ENCODE results near the gene IGFLR1.
A peak's percentile ranks its signal among the peaks of the same experiment; 100 is the strongest.

Gene IGFLR1

DNA sequence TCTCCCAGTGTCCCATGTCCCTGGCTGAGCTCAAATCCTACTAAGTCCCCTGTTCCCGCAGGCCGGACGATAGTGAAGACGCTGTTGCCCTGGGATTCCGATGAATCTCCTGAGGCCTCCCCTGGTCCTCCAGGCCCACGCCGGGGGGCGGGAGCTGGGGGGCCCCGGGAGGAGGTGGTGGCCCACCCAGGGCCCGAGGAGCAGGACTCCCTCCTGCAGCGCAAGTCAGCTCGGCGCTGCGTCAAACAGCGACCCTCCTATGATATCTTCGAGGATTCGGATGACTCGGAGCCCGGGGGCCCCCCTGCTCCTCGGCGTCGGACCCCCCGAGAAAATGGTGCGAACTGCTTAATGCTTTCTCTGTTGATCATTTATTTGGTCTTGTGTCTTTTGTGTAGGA, 18.6 kb downstream of the IGFLR1 start:
- DNase-seq: no peak

- no peak for DNase-seq
These were observed 19.4 kb downstream of the IGFLR1 start for GRCh38 chr19:35722897-35723296.

- no peak for DNase-seq
These were observed 19.8 kb downstream of the IGFLR1 start for GRCh38 chr19:35722461-35722860.

DNA sequence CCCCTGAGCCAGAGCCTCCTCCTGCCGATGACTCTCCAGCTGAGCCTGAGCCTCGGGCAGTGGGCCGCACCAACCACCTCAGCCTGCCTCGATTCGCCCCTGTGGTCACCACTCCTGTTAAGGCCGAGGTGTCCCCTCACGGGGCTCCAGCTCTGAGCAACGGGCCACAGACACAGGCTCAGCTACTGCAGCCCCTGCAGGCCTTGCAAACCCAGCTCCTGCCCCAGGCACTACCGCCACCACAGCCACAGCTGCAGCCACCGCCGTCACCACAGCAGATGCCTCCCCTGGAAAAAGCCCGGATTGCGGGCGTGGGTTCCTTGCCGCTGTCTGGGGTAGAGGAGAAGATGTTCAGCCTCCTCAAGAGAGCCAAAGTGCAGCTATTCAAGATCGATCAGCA, 20.9 kb downstream of the IGFLR1 start:
- DNase-seq: no peak

- DNase-seq: no peak
These were observed 21.6 kb downstream of the IGFLR1 start for GRCh38 chr19:35720648-35721047.

GRCh38 chr19:35720163-35720524, 22.1 kb downstream of the IGFLR1 start:
- no peak for DNase-seq

GRCh38 chr19:35719402-35720162, 22.7 kb downstream of the IGFLR1 start:
- no peak for DNase-seq

DNA sequence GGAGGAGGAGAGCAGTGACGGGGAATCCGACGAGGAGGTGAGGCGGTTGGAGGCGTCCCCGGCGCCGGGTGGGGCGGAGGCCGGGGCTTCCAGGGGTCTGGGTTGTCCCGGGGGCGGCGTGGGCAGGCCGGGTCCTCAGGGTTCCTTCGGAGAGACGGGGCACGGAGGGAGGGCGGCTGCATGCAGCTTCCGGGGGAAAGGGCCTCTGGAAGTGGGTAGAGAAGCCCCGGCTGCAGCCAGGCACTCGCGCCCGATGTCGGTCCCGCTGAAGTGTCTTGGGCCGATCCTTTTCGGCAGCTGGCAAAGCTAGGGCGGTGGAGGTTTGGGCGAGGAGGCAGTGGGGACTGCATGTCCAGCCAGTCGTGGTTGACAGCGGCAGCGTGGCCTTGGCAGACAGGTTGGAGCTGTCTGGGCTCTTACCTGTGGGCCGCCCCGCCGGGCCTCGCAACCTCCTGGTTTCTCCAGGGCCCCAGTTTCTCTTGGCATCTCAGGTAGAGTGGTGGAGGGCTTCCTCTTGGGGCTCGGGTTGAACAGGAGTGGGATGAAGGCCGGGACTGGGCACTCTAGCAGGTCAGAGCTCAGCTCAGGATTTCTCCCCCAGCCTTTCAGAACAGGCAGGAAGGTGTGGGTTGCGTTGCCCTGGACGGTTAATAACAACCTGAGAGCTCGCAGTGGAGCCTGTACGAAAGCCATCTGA, 23.8 kb downstream of the IGFLR1 start:
- peak; percentile 65 for DNase-seq

DNA sequence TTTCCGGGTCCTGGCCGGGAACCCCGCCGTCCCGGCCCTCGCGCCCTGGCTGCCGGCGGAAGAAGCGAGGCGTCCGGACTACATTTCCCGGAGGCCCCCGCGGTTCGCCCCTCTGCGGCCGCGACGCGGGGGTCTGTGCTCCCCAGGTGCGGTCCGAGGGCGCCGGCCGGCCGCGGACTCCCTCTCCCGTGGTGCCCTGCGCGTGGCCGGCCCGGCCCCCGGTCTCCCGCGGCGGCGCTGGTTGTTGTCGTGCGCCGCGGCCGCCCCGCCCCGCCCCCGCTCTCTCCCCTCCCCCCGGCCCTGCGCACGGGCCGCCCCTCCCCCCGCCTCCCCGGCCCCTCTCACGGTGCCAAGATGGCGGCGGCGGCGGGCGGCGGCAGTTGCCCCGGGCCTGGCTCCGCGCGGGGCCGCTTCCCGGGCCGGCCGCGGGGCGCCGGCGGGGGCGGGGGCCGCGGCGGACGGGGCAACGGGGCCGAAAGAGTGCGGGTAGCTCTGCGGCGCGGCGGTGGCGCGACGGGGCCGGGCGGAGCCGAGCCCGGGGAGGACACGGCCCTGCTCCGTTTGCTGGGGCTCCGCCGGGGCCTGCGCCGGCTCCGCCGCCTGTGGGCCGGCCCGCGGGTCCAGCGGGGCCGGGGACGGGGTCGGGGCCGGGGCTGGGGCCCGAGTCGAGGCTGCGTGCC, 24.4 kb downstream of the IGFLR1 start, which contains the start of gene KMT2B:
TSS of gene KMT2B (plus strand) at position 339 of the 680 bp plus-strand sequence. CDS start at position 355, 16 bp downstream.
- DNase-seq: no peak

DNA sequence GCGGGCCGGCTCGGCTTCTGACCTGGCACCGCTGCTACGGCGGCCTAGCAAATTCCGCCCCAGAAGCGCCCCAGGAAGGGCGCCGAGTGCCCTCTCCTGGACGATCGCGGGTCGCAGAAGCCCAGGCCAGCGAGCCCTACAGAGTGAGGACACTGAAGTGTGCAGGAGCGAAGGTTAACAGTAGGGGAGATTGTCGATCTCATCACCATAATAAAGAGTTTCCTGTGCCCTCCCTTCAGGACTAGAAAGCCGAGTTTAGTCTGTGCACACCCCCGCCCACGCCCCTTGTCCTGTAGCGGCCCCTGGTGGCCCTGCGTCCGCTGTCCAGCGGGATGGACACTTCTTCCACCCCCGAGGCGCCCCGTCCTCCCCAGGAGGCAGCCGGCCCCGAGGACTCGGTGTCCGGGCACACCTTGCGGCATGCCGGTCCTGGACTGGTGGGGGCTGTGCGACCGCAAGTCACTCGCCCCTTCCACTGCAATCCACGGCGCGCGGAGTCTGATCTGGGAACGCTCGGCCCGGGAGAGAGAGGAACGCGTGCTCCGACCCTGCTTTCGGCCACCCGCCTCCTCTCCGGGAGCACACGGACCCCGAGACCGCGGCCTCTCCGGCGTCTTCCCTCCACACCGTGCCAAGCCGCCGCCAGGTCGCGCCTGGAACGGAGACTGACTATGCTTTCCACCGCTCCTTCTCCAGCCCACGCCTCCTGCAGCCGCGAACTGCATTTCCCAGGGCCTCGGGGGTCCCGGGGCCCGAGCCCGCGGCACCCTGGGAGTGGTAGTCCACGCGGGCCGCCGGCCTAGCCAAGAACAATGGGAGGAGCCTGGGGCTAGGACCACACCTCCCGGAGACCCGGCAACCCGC, 25.2 kb downstream of the IGFLR1 start:
- peak; percentile 98 for DNase-seq

GRCh38 chr19:35715981-35716800, 26.1 kb downstream of the IGFLR1 start:
- no peak for DNase-seq

DNA sequence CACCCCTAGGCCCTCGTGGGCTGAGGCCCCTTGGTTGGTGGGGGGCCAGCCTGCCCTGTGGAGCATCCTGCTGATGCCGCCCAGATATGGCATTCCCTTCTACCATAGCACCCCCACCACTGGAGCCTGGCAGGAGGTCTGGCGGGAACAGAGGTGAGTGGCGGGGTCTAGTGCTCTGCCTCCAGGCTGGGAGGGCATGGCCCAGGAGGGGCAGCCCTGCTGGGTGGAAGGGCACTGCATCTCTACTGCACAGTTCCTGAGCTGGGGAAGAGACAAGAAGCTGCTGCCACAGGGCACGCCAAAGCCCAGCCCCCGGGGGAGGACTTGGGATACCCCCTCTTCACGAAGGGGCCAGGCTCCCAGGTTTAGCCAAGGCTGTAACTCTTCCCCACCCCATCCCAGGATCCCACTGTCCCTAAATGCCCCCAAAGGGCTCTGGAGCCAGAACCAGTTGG, 26.9 kb downstream of the IGFLR1 start:
- no peak for DNase-seq

DNA sequence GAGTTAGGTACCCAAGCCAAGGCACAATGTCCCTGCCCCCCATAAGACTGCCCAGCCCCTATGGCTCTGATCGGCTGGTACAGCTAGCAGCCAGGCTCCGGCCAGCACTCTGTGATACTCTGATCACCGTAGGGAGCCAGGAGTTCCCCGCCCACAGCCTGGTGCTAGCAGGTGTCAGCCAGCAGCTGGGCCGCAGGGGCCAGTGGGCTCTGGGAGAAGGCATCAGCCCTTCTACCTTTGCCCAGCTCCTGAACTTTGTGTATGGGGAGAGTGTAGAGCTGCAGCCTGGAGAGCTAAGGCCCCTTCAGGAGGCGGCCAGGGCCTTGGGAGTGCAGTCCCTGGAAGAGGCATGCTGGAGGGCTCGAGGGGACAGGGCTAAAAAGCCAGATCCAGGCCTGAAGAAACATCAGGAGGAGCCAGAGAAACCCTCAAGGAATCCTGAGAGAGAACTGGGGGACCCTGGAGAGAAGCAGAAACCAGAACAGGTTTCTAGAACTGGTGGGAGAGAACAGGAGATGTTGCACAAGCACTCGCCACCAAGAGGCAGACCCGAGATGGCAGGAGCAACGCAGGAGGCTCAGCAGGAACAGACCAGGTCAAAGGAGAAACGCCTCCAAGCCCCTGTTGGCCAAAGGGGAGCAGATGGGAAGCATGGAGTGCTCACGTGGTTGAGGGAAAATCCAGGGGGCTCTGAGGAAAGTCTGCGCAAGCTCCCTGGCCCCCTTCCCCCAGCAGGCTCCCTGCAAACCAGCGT, 27.5 kb downstream of the IGFLR1 start:
- DNase-seq: no peak

GRCh38 chr19:35713904-35714495, 28.3 kb downstream of the IGFLR1 start:
- DNase-seq: no peak

DNA sequence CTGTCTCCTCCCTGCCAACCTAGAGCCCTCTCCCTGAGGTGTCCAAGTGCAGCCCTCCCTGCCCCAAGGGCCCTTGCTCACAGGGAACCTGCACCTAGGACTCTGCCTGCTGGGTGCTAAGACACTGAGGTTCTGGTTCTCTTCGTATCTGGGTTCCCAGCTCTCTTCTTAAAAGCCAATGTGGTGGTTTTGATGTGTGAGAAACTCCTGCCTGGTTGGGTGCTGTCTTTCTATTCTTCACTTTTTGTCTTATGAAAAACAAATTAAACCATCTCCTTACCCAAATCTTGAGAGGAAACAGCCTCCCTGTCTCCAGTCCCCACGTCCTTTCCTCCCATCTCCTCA, 28.8 kb downstream of the IGFLR1 start:
- no peak for DNase-seq

- no peak for DNase-seq
These were observed 29.4 kb downstream of the IGFLR1 start for GRCh38 chr19:35712567-35713505.

DNA sequence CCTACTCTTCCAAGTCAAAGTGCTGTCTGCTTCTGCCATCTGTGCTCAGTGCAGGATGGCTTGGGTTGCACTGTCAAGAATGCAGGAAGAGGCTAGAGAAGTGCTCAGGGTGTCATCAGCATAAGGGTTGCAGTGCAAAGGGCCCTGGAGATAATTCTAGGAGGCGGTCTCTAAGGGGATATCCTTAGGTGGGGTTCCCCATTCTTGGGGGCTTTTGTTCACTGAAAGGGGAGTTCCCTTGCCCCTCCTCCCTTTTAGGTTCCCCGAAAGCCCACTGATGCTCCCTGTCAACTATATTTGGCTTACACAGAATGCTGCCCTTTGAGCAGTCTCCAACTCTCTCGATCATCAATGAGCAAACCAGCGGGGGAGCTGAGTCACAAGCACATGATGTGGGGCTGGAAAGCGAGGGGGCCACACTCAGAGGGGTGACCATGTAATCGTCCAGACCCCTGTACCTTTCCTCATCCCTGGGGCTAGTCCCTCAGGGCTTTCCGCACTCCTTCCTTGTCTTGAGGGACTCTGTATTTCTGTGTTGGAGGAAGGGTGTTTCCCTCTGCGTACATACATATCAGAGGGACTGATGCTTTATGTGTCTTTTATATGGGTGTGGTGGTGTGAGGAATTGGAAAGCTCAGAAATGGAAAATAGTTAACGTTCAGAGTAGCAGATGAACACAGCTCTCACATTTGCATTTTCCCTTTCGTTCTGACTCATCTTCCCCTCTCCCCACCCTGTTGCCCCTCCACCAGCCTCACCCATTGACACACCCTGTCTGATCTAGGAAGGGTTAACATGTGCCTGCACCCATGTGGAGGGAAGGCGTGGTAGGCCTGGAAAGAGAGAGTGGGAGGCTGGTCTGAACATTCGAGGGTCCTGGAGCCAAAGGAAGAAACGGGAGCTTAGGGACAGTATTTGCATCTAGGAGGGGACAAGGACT, 31.2 kb downstream of the IGFLR1 start:
- DNase-seq: no peak

DNA sequence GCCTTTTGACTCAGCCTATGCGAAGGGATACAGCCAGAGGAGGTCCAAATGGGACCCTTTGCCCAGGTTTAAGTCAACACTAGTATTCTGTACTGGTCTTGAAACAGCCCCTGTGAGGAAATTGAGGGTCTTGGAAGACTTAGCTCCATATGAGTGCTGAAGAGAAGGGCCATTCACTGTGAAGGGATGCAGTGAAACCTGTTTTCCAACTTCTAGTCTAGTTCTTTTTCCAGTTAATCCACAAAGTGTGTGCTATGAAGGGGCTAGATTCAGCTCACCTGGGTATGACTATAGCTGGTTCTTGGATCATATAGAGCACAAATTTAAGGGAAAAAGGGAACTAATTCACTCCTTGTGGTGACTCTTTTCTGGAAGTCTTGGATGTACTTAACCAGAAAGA, 33.9 kb downstream of the IGFLR1 start:
- DNase-seq: no peak
